A673 (cell line): ENCODE data around the gene ZBTB25. TPM values are rescaled to one million over a fixed set of nuclear protein-coding genes. Genes with fewer than 3 reads are reported as not detected.

Experiments
- BruUV-seq: library from RNA; stranded (reverse); fragments of 400-500 nt; replicated peaks from 2 replicates; lab custom pipeline; 2021; lab: Mats Ljungman, UMichigan
- CTCF ChIA-PET: fragments of 300-600 bp; sonication (Branson Sonifier 250); formaldehyde crosslinking; loops from one replicate; lab custom pipeline; 2022; ENCODE audit warnings: antibody characterized with exemption; lab: Charles Lee
- POLR2A ChIA-PET: fragments of 300-600 bp; sonication (Branson Sonifier 250); formaldehyde crosslinking; loops from one replicate; lab custom pipeline; 2022; ENCODE audit warnings: antibody characterized with exemption; ENCODE audit not compliant: low non-redundant PET; lab: Charles Lee
- DNase-seq: peaks from one replicate; pipeline ENCODE4 v3.0.0-alpha.2; 2015; ENCODE audit warnings: low spot score
- H3K27ac ChIP-seq: fragments of 200-600 bp; sonication (generic); 2 replicates; pipeline ENCODE4 v1.5.1; 2016; ENCODE audit warnings: mixed run types, low read depth, mild to moderate bottlenecking, mixed read lengths, antibody characterized with exemption, low read length; ENCODE audit not compliant: poor library complexity, severe bottlenecking
- H3K27me3 ChIP-seq: fragments of 200-600 bp; sonication (generic); replicated peaks from 2 replicates; pipeline ENCODE4 v1.6.1; 2017; ENCODE audit warnings: mixed run types, low read depth, mild to moderate bottlenecking, mixed read lengths, antibody characterized with exemption, low read length; ENCODE audit not compliant: insufficient read depth, poor library complexity
- H3K36me3 ChIP-seq: fragments of 200-600 bp; sonication (generic); 2 replicates; pipeline ENCODE4 v1.6.1; 2016; ENCODE audit warnings: mixed run types, mild to moderate bottlenecking, mixed read lengths, antibody characterized with exemption, low read length; ENCODE audit not compliant: insufficient read depth, poor library complexity, severe bottlenecking
- H3K4me1 ChIP-seq: fragments of 200-600 bp; sonication (generic); 2 replicates; pipeline ENCODE4 v1.6.1; 2017; ENCODE audit warnings: mixed run types, mild to moderate bottlenecking, mixed read lengths, antibody characterized with exemption, low read length; ENCODE audit not compliant: insufficient read depth, poor library complexity, severe bottlenecking
- H3K4me3 ChIP-seq: fragments of 200-600 bp; sonication (generic); 2 replicates; pipeline ENCODE4 v1.5.1; 2016; ENCODE audit warnings: low read depth, mixed run types, mild to moderate bottlenecking, mixed read lengths, low read length; ENCODE audit not compliant: poor library complexity, severe bottlenecking
- H3K9me3 ChIP-seq: fragments of 200-600 bp; sonication (generic); 2 replicates; pipeline ENCODE4 v1.6.1; 2016; ENCODE audit warnings: mixed run types, low read depth, mild to moderate bottlenecking, mixed read lengths, antibody characterized with exemption, low read length; ENCODE audit not compliant: poor library complexity, severe bottlenecking
- CTCF ChIP-seq: fragments of 300-800, 200-600 bp; sonication (generic); conservative IDR thresholded peaks from 2 replicates; pipeline ENCODE4 v1.5.1; 2017; ENCODE audit warnings: low read depth, mild to moderate bottlenecking, antibody characterized with exemption, low read length, moderate library complexity, mixed read lengths
- EZH2 ChIP-seq: fragments of 200-600 bp; sonication (generic); IDR thresholded peaks from 2 replicates; pipeline ENCODE4 v1.6.1; 2017; ENCODE audit warnings: borderline replicate concordance, low read depth, mild to moderate bottlenecking, mixed read lengths, antibody characterized with exemption, low read length; ENCODE audit not compliant: poor library complexity, severe bottlenecking
- intact Hi-C: fragments of 100-400 bp; cut with micrococcal nuclease; formaldehyde crosslinking; loops from one replicate; pipeline ENCODE4 v1.10.0; 2022; ENCODE audit not compliant: unreplicated experiment
- total RNA-seq: library from RNA; stranded (reverse); gene quantifications from 2 replicates; pipeline ENCODE4 v1.2.3, GENCODE V29; 2021

The ZBTB25 gene
- total RNA-seq, 1 experiment from 2014 or later: 11.3 TPM

- Histone ChIP-seq H3K36me3 (peaks cover 21% of the 10 kb centered on the region), H3K27me3 (no peaks in the 10 kb centered on the region), H3K4me1 (no peaks in the 10 kb centered on the region), H3K4me3 (no peak overlapping the region), H3K9me3 (no peaks in the 10 kb centered on the region), H3K27ac (no peak overlapping the region)
- no peak for DNase-seq
- ChIA-PET CTCF (no interaction called here), POLR2A (no interaction called here)
- no TSS peak for BruUV-seq
- intact Hi-C loops: no loop called here
- TF ChIP-seq CTCF (no peak), EZH2 (no peak)
Measured at GRCh38 chr14:64461221-64461620, 42.4 kb downstream of the ZBTB25 start.

GRCh38 chr14:64459405-64460136, 44.1 kb downstream of the ZBTB25 start:
- intact Hi-C loops: no loop called here
- no peaks in the 10 kb centered on the region for H3K27me3 ChIP-seq
- no peak overlapping the region for H3K27ac ChIP-seq
- H3K4me3 ChIP-seq: no peak overlapping the region
- CTCF ChIA-PET: no interaction called here
- no peaks in the 10 kb centered on the region for H3K9me3 ChIP-seq
- H3K36me3 ChIP-seq: peaks cover 37% of the 10 kb centered on the region
- POLR2A ChIA-PET: no interaction called here
- no TSS peak for BruUV-seq
- no peak for DNase-seq
- TF ChIP-seq CTCF (no peak), EZH2 (no peak)
- no peaks in the 10 kb centered on the region for H3K4me1 ChIP-seq

- Histone ChIP-seq H3K9me3 (no peaks in the 10 kb centered on the region), H3K4me1 (no peaks in the 10 kb centered on the region), H3K36me3 (peaks cover 70% of the 10 kb centered on the region), H3K27ac (no peak overlapping the region), H3K4me3 (no peak overlapping the region), H3K27me3 (no peaks in the 10 kb centered on the region)
- intact Hi-C loops: no loop called here
- TF ChIP-seq CTCF (no peak), EZH2 (no peak)
- DNase-seq: no peak
- POLR2A ChIA-PET: no interaction called here
- no TSS peak for BruUV-seq
- CTCF ChIA-PET: no interaction called here
Measured at GRCh38 chr14:64454671-64455070, 49.0 kb downstream of the ZBTB25 start.
